HG03520 (cell line): ENCODE data around the gene ANKHD1.

Experiments
- ATAC-seq: cut with Tn5 transposase; IDR thresholded peaks from one replicate; pipeline ENCODE4 v1.9.1; 2021; ENCODE audit warnings: mild to moderate bottlenecking, moderate library complexity; ENCODE audit not compliant: unreplicated experiment

Gene ANKHD1

GRCh38 chr5:140372971-140373487, 28.6 kb upstream of the ANKHD1 start:
- ATAC-seq, result no peak

- ATAC-seq, result no peak
These were observed 20.3 kb upstream of the ANKHD1 start for GRCh38 chr5:140381351-140381750.

GRCh38 chr5:140381972-140382371, 19.7 kb upstream of the ANKHD1 start:
- no peak for ATAC-seq

GRCh38 chr5:140382866-140383265, 18.8 kb upstream of the ANKHD1 start:
- no peak for ATAC-seq

GRCh38 chr5:140383300-140383699, 18.3 kb upstream of the ANKHD1 start:
- ATAC-seq, result no peak

- ATAC-seq, result no peak
These were observed 13.6 kb upstream of the ANKHD1 start for GRCh38 chr5:140388052-140388451.

GRCh38 chr5:140391312-140391711, 10.3 kb upstream of the ANKHD1 start:
- ATAC-seq, result no peak

- no peak for ATAC-seq
These were observed 9.9 kb upstream of the ANKHD1 start for GRCh38 chr5:140391732-140392131.

- no peak for ATAC-seq
These were observed 7.9 kb upstream of the ANKHD1 start for GRCh38 chr5:140393738-140394137.

- no peak for ATAC-seq
These were observed 3.2 kb upstream of the ANKHD1 start for GRCh38 chr5:140398379-140398811.

GRCh38 chr5:140399979-140400729, 1.5 kb upstream of the ANKHD1 start:
- ATAC-seq, result no peak

- peak; percentile 61 for ATAC-seq
These were observed 787 bp upstream of the ANKHD1 start for GRCh38 chr5:140400730-140401361.

GRCh38 chr5:140402258-140403074, 833 bp downstream of the ANKHD1 start:
- ATAC-seq, result no peak

- ATAC-seq, result no peak
These were observed 2.0 kb downstream of the ANKHD1 start for GRCh38 chr5:140403613-140404012.

- no peak for ATAC-seq
These were observed 7.2 kb downstream of the ANKHD1 start for GRCh38 chr5:140408750-140409241.

- no peak for ATAC-seq
These were observed 11.6 kb downstream of the ANKHD1 start for GRCh38 chr5:140413230-140413629.

- no peak for ATAC-seq
These were observed 15.6 kb downstream of the ANKHD1 start for GRCh38 chr5:140417235-140417634.

GRCh38 chr5:140418862-140419520, 17.4 kb downstream of the ANKHD1 start:
- no peak for ATAC-seq

- no peak for ATAC-seq
These were observed 18.6 kb downstream of the ANKHD1 start for GRCh38 chr5:140420226-140420570.

- no peak for ATAC-seq
These were observed 19.2 kb downstream of the ANKHD1 start for GRCh38 chr5:140420665-140421361.
